Measurements from ENCODE around the gene TNRC18.
"Not testable (repeated sequence)": the region's sequence is repeated elsewhere in the genome, so short reads cannot be mapped to it uniquely, and the experiment has no call there.

Gene TNRC18

GRCh38 chr7:5375925-5376324, 47.7 kb downstream of the TNRC18 start:
- DNase-seq (ENCODE audit: low spot score): no peak

- DNase-seq (ENCODE audit: low spot score): no peak
Observed at GRCh38 chr7:5374464-5374863, 49.2 kb downstream of the TNRC18 start.

GRCh38 chr7:5373300-5373699, 50.3 kb downstream of the TNRC18 start:
- no peak for DNase-seq (ENCODE audit: low spot score)

DNA sequence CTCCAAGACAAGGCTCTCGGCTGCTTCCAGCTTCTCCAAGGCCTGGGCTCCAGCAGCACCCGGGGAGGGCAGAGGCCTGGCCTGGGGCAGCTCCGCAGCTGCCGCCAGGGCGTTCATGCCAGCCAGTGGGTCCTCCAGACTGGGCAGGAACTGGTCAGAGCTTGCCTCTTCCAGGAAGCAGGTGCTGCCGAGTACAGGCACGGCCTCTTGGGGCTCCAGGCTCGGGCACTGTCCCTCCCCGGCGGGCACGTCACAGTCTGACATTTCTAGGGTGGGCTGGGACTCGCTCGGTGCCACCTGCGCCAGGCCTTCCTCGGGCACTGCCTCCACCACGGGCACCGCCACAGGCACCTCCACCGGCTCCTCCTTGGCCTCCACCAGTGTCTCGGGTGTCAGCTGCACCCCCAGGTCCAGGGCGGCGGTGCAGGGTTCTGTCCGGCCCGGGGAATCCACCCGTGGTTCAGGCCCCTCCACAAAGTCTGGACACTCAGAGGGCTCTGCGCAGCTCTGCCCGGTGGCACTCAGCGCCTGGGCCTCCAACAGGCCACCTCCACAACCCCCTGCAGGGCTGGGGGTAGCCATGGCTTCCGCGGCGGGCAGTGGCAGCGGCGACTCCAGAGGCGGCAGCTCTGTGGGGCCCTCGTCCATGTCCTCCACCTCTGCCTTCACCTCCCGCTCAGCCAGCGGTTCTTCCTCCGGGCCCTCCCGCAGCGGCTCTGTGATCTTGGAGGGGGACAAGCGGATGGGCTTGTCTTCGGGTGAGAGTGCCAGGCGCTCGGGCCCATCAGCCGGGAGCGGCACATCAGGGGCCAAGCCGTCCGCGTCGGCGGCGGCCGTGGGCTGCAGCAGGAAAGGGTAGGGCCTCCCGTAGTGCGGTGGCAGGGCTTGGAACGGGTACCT, 52.9 kb downstream of the TNRC18 start:
- DNase-seq (ENCODE audit: low spot score): no peak

GRCh38 chr7:5367661-5368060, 56.0 kb downstream of the TNRC18 start:
- no peak for DNase-seq (ENCODE audit: low spot score)

DNA sequence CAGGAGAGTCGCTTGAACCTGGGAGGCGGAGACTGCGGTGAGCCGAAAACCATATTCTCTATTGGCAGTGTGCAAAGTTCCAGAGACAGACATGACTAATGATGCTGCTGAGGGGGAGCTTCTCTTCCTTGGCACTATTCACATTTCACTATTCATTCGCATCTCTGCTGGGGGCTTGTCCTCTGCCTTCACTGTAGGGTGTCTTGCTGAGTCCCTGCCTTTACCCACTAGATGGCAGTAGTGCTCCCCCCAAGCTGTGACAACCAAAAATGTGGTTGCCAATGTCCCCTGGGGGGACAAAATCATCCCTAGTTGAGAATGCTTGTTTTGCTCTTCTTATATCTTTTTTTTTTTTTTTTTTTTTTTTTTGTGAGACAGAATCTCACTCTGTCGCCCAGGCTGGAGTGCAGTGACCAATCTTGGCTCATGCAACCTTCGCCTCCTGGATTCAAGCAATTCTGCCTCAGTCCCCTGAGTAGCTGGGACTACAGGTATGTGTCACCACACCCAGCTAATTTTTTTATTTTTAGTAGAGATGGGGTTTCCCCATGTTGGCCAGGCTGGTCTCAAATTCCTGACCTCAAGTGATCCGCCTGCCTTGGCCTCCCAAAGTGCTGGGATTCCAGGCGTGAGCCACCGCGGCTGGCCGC, 57.5 kb downstream of the TNRC18 start:
- peak; percentile 92 for DNase-seq (ENCODE audit: low spot score)

- no peak for DNase-seq (ENCODE audit: low spot score)
Observed at GRCh38 chr7:5363729-5364128, 59.9 kb downstream of the TNRC18 start.

- DNase-seq (ENCODE audit: low spot score): no peak
Observed at GRCh38 chr7:5362466-5362865, 61.2 kb downstream of the TNRC18 start.

GRCh38 chr7:5361446-5362127, 62.0 kb downstream of the TNRC18 start:
- no peak for DNase-seq (ENCODE audit: low spot score)

DNA sequence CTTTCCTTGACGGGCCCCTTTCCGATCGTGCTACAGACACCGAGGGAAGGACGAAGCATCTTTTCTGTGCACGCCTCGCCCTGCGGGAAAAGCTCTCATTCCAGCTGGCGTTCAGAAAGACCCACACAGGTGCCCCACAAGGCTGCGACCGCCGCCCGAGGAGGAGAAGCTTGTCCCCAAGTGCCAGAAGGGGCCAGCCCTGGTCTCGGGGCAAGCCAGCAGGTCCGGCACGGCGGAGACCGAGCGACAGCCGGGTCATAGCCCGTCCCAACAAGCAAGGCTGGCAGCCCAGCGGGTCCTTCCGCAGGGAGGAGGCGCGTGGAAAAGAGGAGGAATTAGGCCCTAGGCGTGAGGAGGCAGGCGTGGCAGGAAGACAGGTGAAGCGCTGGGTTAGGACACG, 62.7 kb downstream of the TNRC18 start:
- no peak for DNase-seq (ENCODE audit: low spot score)

DNA sequence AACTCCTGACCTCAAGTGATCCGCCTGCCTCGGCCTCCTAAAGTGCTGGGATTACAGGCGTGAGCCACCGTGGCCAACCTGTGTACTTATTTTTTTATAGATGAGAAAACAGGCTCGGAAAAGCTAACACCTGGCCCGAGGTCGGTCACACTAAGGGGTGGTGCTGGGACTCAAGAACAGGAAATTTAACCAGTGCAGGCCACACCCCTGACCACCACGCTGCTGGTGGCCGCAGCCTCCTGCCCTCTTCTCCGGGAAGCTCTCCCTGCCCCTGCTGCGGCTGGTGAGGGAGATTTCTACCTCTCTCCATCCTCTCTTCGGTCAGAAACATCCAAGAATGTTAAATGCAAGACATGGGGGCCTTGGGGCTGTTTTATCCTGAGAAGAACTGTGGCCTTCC, 63.2 kb downstream of the TNRC18 start:
- no peak for DNase-seq (ENCODE audit: low spot score)

- not testable (repeated sequence) for DNase-seq (ENCODE audit: low spot score)
Observed at GRCh38 chr7:5360021-5360420, 63.6 kb downstream of the TNRC18 start.

DNA sequence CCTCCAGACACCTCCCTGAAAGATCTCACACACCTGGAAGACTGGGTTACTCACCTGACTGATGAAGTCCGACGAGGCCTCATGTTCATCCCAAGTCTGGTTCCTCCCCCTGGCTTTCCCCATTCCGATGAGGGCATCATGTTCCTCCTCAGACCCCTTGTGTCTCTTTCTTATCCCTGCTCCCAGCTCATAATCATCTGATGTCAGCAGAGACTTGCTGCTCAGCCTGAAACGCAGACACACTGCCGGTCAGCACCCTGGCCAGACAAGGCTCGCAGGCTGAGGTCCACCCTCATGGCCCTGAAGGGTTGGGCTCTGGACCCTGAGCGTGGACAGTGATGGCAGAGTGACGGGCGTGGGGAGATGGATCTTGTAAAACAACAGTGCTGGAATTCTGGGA, 64.3 kb downstream of the TNRC18 start:
- no peak for DNase-seq (ENCODE audit: low spot score)

GRCh38 chr7:5357951-5358350, 65.7 kb downstream of the TNRC18 start:
- no peak for DNase-seq (ENCODE audit: low spot score)

GRCh38 chr7:5356751-5357119, 66.9 kb downstream of the TNRC18 start:
- DNase-seq (ENCODE audit: low spot score): no peak

GRCh38 chr7:5354460-5355232, 69.0 kb downstream of the TNRC18 start:
- peak; percentile 9 for DNase-seq (ENCODE audit: low spot score)

DNA sequence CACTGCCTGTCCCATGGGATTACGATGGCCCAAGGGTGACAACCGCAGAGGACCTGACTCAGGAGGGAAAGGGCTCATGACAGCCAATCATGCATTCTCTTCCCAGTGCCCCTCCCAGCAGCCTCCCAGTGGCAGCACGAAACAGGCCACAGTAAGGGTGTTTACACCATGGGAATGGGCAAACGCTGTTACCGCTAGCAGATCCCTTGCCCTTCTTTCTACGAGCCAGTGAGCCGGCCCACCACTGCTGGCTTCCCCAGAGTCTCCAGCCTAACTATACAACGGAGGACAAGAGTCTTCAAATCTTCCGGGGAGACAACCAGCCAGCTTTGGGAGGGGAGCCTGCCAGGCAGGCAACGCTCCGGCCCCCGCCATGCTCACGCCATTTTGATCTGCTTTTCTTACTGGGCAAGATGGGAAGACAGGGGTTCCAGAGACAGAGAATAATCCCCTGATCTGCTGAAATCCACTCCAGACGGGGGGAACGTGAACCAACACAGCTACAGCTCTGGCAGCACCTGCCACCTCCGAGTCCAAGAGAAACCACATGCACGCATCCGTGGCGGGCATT, 71.1 kb downstream of the TNRC18 start:
- DNase-seq (ENCODE audit: low spot score): no peak

DNA sequence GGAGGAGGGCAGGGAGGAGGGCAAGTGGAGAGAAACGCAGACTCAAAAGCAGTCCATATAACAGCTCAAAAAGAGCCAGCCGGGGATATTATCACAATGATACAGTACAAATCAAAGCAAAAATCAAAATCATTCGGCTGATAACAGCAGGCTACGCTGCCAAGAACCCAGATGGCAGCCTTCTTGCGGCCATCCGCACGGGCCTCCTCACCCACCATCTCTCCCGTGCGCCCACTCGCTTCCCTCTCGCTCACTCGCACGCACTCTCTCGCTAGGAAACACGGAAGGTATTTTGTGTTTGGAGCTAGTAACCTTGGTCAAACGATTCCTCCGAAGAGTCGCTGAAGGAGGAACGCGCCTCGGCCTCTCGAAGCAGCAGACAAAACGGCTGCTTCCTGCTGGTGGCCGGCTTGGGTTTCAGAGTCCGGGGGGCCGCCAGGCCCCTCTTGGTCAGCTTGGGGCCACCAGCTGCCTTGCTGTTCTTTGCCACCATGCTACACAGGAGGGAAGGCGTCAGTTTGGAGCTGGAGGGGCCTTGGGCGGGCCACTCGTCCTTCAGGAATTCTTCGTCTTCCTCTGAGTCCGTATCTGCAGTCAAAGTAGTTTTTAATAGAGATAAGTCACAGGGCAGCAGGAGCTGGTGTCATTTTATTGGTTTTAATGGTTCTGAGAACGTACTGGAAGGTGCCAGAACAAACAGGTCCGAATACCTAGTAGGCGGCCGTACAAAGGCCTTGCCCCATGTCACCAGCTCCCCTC, 71.9 kb downstream of the TNRC18 start:
- DNase-seq (ENCODE audit: low spot score): no peak

DNA sequence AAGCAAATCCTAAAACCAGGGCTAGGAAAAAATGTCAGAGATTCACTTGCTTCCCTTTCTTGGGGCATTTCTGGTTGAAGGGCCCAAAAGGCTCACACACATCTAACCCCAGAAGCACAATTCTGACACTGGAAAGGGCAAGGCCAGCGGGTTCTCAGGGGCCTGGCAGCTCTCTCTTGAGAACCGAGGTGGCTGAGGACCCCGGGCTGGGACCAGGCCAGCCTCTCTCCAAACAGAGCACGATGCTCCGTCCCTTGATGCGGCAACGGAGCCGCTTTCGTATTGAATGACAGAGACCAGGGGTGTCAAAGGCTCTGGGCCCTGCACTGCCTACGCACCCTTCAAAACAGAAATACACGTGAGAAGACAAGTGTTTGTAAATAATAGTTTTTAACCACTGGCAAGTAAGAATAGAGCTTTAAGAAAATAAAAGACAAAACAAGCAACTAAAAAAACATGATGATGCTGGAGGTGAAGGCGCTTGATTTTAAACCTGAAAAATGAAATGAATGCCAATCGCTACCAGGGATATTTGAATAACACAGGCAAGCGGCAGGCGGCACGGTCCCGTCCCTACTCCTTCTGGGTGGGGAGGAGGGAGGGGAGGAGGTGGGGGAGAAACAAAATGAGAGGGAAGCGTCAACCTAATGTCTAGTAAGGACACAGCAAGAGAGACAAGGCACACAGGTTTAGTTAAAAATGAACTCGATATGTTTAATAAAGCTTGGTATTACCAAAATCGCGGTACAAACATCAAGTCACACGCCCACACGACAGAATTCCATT, 72.8 kb downstream of the TNRC18 start:
- DNase-seq (ENCODE audit: low spot score): no peak

DNA sequence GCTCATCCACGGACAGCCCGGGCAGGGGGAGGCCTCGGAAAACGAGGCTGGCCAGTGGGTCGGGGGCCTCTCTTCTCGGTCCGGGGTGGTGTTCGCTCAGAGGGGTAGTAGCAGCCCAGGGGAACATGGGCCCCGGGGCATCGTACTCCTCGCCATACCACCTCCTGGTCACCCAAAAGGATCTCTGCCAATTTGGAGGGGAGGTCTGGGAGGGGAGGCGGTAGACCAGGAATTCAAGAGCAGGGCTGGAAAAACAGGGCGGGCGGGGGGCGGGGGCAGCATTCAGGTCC, 73.5 kb downstream of the TNRC18 start:
- DNase-seq (ENCODE audit: low spot score): no peak

Data from COLO829 (cell line).